Stimulated activated CD4-positive, alpha-beta T cell treated with anti-CD3 and anti-CD28 coated beads, Interleukin-15, amount 100 ng/mL, for 1 hour (primary cell): Measurements from ENCODE around the gene SLC1A2.

Experiments used
- DNase-seq, 2 donors: peaks; one replicate each; pipeline ENCODE4 v3.0.0-alpha.2; 2020; ENCODE audit warnings: low read depth in 1 of 2, low spot score in 1 of 2

SLC1A2 gene

DNA sequence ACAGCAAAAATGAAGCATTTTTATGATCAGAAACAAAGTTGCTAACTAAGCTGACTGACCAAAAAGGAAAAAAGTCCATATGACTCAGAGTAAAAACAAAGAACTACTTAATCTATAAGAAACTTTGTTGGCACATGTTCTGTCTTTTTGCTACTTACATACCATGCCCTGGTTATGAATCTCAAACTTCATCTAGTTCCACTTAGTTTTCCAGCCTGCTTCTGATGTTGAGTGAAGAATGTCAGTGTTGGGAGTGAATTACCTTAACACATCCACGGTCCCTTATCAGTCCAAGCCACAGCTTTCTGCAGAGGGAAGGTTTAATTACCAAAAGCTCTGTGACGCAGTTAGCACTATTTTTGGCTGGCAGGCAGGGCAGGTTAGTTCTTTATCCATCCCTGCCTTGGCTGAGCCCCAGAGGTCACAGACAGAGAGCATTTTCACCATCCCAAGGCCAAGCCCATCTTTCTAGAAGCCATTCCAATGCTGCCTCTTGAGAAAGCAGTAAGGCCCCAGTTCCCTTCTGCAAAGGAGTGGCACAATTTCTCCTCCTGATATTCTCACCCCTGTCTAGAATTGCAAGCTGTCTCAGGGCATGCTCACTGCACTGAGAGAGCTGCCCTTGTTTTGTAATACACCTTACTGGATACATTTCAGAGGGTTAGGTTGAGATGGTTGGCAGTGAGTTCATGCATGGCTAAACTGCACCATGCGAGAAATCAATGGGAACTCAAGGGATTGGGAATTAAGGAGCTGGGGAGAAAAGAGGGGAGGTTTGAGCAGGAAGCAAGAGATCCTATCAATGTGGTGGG lies 67.1 kb downstream of the SLC1A2 start:
- no peak for DNase-seq

GRCh38 chr11:35349897-35350296 lies 69.5 kb downstream of the SLC1A2 start:
- no peak for DNase-seq

DNA sequence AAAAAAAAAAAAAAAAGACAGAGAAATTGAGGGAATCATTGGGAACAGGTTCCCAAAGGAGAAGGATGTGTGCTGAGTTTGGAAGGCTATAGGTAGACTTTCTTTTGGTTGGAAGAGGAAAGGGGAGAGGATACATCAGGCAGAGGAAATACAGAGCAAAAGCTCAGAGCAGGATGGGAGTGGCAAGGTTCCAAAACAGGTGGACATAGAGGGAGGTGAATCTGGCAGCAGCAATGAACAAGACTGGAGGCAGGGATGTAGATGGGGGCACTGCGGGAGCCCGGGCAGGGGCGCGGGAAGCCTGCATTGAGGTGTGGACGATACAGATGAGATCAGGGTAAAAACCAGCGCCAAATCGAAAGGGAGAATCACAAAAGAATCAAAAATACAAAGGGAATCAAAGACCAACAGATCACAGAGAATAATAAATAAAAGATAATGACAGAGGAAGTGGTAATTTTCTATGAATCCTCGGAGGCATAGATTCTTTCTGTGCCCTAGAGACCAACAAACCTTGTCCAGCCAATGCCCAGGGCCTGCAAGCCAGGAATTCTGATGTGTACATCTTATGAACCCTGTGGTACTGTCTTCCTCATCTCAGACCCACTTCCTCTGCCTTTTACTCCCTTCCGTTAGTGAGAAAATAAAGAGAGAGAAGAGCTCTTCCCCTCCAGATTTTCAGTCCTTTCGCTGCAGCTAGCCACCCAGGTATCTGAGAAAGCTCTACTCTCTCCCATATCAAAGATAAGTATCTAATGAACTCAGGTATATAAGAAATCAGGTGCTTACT lies 70.3 kb downstream of the SLC1A2 start:
- no peak for DNase-seq

- no peak for DNase-seq
Observed at GRCh38 chr11:35347921-35348331, 71.4 kb downstream of the SLC1A2 start.

GRCh38 chr11:35347173-35347878 lies 72.0 kb downstream of the SLC1A2 start:
- no peak for DNase-seq

DNA sequence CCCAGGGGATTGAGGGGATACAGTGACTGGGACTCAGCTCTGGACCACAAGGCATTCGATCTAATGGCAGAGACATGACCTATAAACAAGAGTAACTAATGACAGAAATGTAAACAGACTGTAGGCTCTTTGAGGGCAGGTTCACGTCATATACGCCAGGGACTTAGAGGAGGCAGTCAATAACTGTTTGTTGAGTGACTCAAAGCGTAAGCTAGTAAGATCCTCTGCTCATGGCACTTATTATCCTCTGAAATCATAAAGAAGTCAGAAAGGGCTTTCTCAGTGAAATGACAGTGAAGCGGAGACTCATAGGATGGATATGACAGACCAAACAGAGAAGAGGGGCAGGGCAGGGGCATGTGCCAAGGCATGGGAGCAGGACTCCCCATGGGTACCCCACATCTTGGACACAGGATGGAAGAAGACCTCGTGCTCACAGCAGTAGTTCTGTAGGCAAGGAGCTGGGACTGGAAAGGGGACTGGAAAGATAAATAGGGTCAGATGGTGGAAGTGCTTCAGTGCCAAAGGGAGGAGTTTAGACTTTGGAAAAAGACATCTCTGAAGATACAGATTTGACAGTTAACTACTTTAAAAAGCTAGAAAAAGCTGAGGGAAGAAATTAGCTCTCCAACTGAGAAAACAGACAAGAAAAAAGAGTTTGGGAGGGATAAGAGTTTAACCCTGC lies 72.7 kb downstream of the SLC1A2 start:
- DNase-seq, result no peak

DNA sequence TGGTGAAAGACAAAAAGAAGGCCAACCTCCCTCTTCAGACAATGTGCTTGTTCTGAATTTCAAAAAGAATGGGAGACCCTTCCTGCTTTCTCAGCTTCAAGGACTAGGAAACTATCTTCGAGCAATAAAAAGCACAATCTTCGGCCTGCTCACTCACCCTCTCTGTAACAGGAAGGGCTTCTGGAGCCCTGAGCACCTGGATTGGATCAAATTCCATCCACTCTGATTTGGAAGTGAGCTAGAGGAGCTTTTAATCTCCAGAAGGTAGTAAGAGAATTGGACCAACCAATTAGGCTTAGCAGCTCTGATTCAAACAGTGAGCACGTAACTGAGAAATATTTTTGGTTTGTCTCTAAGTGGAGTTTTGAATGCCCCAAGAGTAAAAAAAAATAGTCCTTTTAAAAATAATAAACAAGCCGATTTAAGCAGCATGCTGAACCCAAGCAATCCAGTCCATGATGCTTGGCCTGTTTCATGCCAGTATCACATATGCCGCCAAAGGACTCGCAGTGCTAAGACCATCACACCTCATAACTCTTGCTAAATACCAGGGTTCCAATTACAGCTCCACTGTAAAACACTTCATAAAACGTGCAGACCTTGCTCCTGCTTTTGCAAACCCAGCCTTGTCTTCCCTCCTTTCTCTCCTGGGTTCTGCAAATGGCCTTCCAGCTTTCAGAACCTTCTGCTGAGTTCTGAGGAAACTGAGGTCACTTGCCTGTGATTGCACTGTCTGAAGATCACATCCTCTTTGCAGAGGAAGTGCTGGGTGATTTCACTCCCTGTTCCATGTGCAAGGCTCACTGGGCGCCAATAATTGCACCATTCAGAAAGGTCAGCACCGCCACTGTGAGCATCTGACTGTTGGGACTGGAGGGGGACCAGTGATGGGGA lies 74.4 kb downstream of the SLC1A2 start:
- no peak for DNase-seq

DNA sequence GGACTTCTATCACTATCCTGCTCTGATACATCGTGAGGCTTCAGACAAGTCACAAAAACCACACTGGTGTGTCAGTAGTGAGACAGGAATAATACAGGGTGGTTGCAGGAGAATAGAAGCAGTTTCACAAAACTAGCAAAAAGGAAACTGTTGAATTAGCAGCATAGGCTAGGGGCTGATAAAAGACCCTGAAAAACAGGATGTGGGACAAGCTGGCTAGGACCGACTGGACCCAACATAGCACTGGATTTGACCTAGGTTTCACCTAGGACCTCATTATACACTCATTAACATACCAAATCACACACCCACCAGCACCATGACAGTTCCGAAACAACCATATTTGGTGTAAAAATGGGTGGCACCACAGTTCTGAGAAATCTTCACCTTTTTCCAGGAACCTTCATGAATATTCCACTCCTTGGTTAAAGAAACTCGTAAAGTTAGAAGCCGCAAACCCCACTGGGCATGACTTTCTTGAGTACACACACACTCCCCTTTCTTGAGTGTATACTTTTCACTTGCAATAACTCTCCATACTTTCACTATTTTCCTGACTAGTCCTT lies 76.2 kb downstream of the SLC1A2 start:
- DNase-seq, result no peak

GRCh38 chr11:35340715-35341114 lies 78.6 kb downstream of the SLC1A2 start:
- no peak for DNase-seq

DNA sequence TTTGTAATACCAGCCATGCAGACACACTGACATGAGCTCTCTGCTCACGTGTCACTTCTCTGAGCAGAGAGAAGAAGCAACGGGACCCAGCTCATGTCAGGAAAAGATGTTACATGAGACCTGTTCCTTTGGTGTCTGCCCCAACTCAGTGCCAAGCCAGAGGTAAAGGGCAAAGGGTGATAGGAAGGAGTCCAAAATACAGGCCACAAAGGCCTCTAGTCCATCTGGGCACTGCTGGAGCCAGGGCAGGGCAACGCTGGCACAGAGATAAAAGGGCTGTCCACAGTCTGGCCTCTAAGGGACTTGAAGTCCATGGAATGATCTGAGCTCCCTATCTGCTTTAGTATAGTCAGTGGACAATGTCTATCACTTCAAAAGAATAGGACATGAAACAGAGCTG lies 79.3 kb downstream of the SLC1A2 start:
- no peak for DNase-seq

GRCh38 chr11:35338921-35339320 lies 80.4 kb downstream of the SLC1A2 start:
- no peak for DNase-seq

DNA sequence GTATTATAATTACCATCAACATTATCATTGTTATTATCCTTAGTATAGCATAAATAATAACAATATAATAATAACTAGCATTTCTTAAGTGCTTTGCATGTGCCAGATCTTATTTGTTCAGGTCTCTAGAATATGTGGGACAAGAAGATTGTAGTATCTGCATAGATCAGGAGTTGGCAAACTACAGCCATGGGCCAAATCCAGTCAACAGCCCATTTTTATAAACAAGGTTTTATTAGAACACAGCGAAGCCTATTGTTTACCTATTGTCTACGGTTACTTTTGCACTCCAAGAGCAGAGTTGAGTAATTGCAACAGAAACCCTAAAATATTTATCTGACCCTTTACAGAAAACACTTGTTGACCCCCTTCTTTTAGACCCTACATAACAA lies 81.4 kb downstream of the SLC1A2 start:
- no peak for DNase-seq

GRCh38 chr11:35337136-35337913 lies 82.0 kb downstream of the SLC1A2 start:
- no peak for DNase-seq

- no peak for DNase-seq
Observed at GRCh38 chr11:35336726-35337125, 82.6 kb downstream of the SLC1A2 start.

DNA sequence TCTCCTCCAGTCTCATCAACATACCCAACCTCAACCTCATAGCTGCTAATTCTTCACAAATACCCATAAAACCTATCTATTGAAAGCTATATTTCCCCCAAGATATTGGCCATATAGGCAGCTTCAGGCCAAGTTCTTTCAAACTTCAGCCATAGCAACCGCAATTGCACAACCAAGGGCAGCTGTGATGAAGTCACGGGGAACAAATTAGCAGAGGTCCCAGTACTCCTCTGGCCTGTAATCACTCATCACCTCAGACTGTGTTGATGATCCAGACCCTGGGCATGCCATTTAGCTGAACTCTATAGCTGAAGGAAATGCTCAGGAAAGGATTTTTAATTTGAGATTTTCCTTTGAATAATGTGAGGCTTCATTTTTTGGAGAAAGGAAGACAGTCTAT lies 84.1 kb downstream of the SLC1A2 start:
- DNase-seq, result no peak

DNA sequence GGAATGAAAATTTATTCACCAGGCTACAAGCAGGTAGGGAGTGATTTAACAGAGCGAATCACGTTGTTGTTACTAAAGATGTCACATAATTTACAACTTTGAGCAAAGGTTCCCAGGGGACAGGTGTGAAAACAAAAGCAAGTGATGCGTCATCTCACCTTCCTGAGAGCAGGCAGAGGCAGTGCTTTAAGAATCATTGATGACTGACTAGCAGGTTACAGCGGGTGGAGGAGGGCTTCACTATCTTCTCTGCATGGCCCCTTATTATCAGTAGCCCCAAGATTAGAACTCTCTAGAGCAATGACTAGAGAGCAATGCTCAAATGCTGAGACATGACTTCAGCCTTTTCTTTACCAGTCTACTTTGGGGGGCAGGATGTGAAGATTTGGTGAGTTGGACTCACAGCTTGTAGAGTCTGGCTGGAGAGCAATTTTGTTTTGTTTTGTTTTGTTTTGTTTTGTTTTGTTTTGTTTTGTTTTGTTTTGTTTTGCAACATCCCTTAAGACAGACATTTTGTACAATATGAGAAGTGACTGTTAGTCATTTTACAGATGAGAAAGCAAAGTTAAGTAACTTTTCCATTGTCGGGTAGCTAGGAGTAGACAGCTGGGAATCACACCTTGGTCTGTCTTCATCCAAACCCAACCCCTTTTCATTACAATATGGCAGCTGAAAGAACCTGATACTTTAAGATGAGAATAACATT lies 84.8 kb downstream of the SLC1A2 start:
- no peak for DNase-seq

- DNase-seq, result no peak
Observed at GRCh38 chr11:35332524-35332923, 86.8 kb downstream of the SLC1A2 start.

DNA sequence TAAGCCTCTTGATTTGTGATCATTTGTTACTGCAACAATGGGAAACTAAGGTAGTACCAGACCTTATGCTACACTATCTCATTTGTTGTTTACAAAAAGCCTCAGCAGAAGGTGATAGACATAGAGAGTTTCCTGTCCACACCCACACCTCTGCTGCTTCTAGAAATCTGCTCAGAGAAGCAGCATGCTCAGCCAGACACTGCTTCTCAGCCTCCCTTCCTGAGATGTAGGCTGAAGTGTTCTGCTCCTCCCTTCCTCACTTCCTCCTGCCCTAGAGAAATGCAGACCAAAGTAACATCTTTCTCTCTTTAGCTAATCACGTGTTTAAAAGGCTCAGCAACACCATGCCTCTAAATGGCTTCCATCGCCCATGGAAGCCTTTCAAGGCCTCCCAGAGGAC lies 88.4 kb downstream of the SLC1A2 start:
- peak in 1 of 2 donors; percentile 17 for DNase-seq
